Measurements from ENCODE around the gene MAP3K6. TPM values are rescaled to one million over a fixed set of nuclear protein-coding genes. Genes with fewer than 3 reads are reported as not detected.

The MAP3K6 gene
- total RNA-seq, 1 experiment from 2014 or later = 25.1 TPM

DNA sequence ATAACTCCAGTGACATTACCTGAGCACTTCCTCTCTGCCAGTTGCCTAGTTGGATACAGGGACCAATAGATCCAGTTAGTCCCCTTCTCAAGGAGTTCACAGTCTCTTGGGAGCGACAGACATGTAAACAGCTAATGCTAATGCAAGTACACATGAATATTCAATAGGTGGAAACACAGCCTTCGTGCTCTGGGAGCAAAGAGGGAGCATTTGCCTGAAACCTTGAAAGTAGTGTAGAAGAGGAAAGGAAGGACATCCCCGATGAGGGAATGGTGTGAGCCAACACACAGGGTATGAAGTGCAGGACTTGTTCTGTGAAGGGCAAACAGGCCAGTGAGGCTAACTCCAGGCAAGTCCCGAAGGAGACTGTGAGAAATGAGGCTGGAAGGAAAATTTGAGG, 48.6 kb downstream of the MAP3K6 start:
- H3F3A ChIP-seq (ENCODE audit: insufficient read depth, low read depth) = no peaks in the 10 kb centered on the region
- no peak overlapping the region for H2AFZ ChIP-seq
- H4K20me1 ChIP-seq (ENCODE audit: insufficient read depth) = no peaks in the 10 kb centered on the region
- peaks cover 10% of the 10 kb centered on the region for H3K79me2 ChIP-seq (ENCODE audit: low read depth)
- H3K36me3 ChIP-seq (ENCODE audit: low read depth) = no peaks in the 10 kb centered on the region
- no peaks in the 10 kb centered on the region for H3K9me3 ChIP-seq (ENCODE audit: insufficient read depth, low read depth)
- peaks cover 2% of the 10 kb centered on the region for H3K4me1 ChIP-seq (replicated peaks; ENCODE audit: insufficient read depth)
- no peak for DNase-seq
- H3K4me2 ChIP-seq = no peak overlapping the region
- TF ChIP-seq EZH2 (IDR thresholded peaks at IDR 0.05; ENCODE audit: low read depth) = no peak
- TF ChIP-seq, protein P1, sequence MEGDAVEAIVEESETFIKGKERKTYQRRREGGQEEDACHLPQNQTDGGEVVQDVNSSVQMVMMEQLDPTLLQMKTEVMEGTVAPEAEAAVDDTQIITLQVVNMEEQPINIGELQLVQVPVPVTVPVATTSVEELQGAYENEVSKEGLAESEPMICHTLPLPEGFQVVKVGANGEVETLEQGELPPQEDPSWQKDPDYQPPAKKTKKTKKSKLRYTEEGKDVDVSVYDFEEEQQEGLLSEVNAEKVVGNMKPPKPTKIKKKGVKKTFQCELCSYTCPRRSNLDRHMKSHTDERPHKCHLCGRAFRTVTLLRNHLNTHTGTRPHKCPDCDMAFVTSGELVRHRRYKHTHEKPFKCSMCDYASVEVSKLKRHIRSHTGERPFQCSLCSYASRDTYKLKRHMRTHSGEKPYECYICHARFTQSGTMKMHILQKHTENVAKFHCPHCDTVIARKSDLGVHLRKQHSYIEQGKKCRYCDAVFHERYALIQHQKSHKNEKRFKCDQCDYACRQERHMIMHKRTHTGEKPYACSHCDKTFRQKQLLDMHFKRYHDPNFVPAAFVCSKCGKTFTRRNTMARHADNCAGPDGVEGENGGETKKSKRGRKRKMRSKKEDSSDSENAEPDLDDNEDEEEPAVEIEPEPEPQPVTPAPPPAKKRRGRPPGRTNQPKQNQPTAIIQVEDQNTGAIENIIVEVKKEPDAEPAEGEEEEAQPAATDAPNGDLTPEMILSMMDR (conservative IDR thresholded peaks at IDR 0.05) = no peak
- POLR2A ChIA-PET (ENCODE audit: unreplicated experiment) = interaction anchor here (0.7 kb wide), 1 partner anchor 357 kb away, joined by 6 read pairs; no protein-coding TSS in a partner anchor
- H3K9me2 ChIP-seq (ENCODE audit: insufficient read depth) = no peaks in the 10 kb centered on the region
- BruUV-seq (replicated peaks) = no TSS peak
- H3K27ac ChIP-seq = no peak overlapping the region
- H3K27me3 ChIP-seq (ENCODE audit: insufficient read depth, low read depth) = no peaks in the 10 kb centered on the region
- no peak overlapping the region for H3K4me3 ChIP-seq
- CTCF ChIA-PET = no interaction called here
- intact Hi-C loops (cut with micrococcal nuclease; ENCODE audit: unreplicated experiment) = no loop called here

DNA sequence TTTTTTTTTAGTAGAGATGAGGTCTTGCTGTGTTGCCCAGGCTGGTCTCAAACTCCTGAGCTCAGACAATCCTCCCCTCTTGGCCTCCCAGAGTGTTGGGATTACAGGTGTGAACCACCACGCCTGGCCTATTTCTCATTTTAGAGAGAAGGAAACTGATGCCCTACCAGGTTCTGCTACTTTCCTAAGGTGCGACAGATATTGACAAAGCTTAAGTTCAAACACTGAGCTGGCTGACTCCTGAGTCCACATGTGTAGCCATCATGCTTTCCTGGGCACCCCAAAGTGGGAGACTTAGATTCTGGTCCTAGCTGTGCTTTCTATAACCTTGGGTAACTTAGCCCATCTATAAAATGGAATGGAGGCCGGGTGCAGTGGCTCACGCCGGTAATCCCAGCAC, 49.9 kb downstream of the MAP3K6 start:
- intact Hi-C loops (cut with micrococcal nuclease; ENCODE audit: unreplicated experiment) = no loop called here
- POLR2A ChIA-PET (ENCODE audit: unreplicated experiment) = no interaction called here
- CTCF ChIA-PET = no interaction called here

DNA sequence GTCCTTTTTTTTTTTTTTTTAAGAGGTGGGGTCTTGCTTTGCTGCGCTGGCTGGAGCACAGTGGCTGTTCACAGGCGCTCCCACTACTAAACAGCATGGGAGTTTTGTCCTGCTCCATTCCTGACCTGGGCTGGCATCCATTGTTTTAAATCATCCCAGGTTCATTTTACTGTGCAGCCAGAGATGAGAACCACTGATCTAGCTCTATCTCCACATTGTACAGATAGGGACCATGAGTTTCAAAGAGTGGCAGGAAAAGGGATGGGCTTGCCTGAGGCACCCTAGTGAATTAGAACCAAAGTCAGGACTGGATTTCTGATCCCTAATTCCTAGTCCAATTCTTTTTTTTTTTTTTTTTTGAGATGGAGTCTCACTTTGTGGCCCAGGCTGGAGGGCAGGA, 52.0 kb downstream of the MAP3K6 start:
- H2AFZ ChIP-seq = no peak overlapping the region
- no peaks in the 10 kb centered on the region for H3K79me2 ChIP-seq (ENCODE audit: low read depth)
- no peak overlapping the region for H3K27ac ChIP-seq
- ChIA-PET CTCF (interaction anchor here (0.7 kb wide), 1 partner anchor 83 kb away, joined by 12 read pairs; no protein-coding TSS in a partner anchor), POLR2A (ENCODE audit: unreplicated experiment) (no interaction called here)
- no peak for DNase-seq
- H3K4me1 ChIP-seq (replicated peaks; ENCODE audit: insufficient read depth) = no peaks in the 10 kb centered on the region
- no peaks in the 10 kb centered on the region for H4K20me1 ChIP-seq (ENCODE audit: insufficient read depth)
- no peaks in the 10 kb centered on the region for H3K9me2 ChIP-seq (ENCODE audit: insufficient read depth)
- H3K36me3 ChIP-seq (ENCODE audit: low read depth) = no peaks in the 10 kb centered on the region
- H3K4me3 ChIP-seq = no peak overlapping the region
- no peak overlapping the region for H3K4me2 ChIP-seq
- no peaks in the 10 kb centered on the region for H3K27me3 ChIP-seq (ENCODE audit: insufficient read depth, low read depth)
- H3K9me3 ChIP-seq (ENCODE audit: insufficient read depth, low read depth) = no peaks in the 10 kb centered on the region
- H3F3A ChIP-seq (ENCODE audit: insufficient read depth, low read depth) = no peaks in the 10 kb centered on the region
- intact Hi-C loops (cut with micrococcal nuclease; ENCODE audit: unreplicated experiment) = no loop called here
- TF ChIP-seq, protein P1 (conservative IDR thresholded peaks at IDR 0.05) = no peak
- no peak for TF ChIP-seq EZH2 (IDR thresholded peaks at IDR 0.05; ENCODE audit: low read depth)
- no TSS peak for BruUV-seq (replicated peaks)

More for the DNA sequence above, 49.9 kb downstream of the MAP3K6 start:
- H4K20me1 ChIP-seq (ENCODE audit: insufficient read depth) = no peaks in the 10 kb centered on the region
- no peaks in the 10 kb centered on the region for H3K36me3 ChIP-seq (ENCODE audit: low read depth)
- no peak overlapping the region for H2AFZ ChIP-seq
- no TSS peak for BruUV-seq (replicated peaks)
- no peaks in the 10 kb centered on the region for H3F3A ChIP-seq (ENCODE audit: insufficient read depth, low read depth)
- no peak for TF ChIP-seq EZH2 (IDR thresholded peaks at IDR 0.05; ENCODE audit: low read depth)
- TF ChIP-seq, protein P1 (conservative IDR thresholded peaks at IDR 0.05) = no peak
- H3K4me2 ChIP-seq = no peak overlapping the region
- H3K4me3 ChIP-seq = no peak overlapping the region
- no peaks in the 10 kb centered on the region for H3K4me1 ChIP-seq (replicated peaks; ENCODE audit: insufficient read depth)
- no peaks in the 10 kb centered on the region for H3K27me3 ChIP-seq (ENCODE audit: insufficient read depth, low read depth)
- H3K27ac ChIP-seq = no peak overlapping the region
- H3K9me2 ChIP-seq (ENCODE audit: insufficient read depth) = no peaks in the 10 kb centered on the region
- no peaks in the 10 kb centered on the region for H3K79me2 ChIP-seq (ENCODE audit: low read depth)
- no peaks in the 10 kb centered on the region for H3K9me3 ChIP-seq (ENCODE audit: insufficient read depth, low read depth)
- no peak for DNase-seq

Data from PC-9 (cell line).